DOHH2 (cell line): Measurements from ENCODE around the gene COL4A2.
"Not testable (repeated sequence)": the region's sequence is repeated elsewhere in the genome, so short reads cannot be mapped to it uniquely, and the experiment has no call there.

Source experiments
- H3F3A ChIP-seq: fragments of 200-600 bp; sonication (generic), shearing (Covaris generic); 2 replicates; pipeline ENCODE4 v1.6.0; 2016; ENCODE audit warnings: antibody characterized with exemption, mild to moderate bottlenecking; ENCODE audit not compliant: control insufficient read depth, insufficient read depth
- H3K27ac ChIP-seq: fragments of 200-600 bp; sonication (generic); 2 replicates; pipeline ENCODE4 v1.5.1; 2014; ENCODE audit warnings: low read depth, mild to moderate bottlenecking, low read length, moderate library complexity
- H3K27me3 ChIP-seq: fragments of 200-600 bp; sonication (generic); 2 replicates; pipeline ENCODE4 v1.6.1; 2014; ENCODE audit warnings: mild to moderate bottlenecking, low read length, mixed read lengths; ENCODE audit not compliant: control insufficient read depth
- H3K36me3 ChIP-seq: fragments of 200-600 bp; sonication (generic); 2 replicates; pipeline ENCODE4 v1.6.1; 2014; ENCODE audit warnings: mild to moderate bottlenecking, low read length, moderate library complexity, mixed read lengths; ENCODE audit not compliant: control insufficient read depth
- H3K4me1 ChIP-seq: fragments of 200-600 bp; sonication (generic); 2 replicates; pipeline ENCODE4 v1.6.1; 2014; ENCODE audit warnings: mild to moderate bottlenecking, low read length, mixed read lengths; ENCODE audit not compliant: control insufficient read depth
- H3K4me2 ChIP-seq: fragments of 200-600 bp; sonication (generic); 2 replicates; pipeline ENCODE4 v1.6.0; 2014; ENCODE audit warnings: mild to moderate bottlenecking, low read length, moderate library complexity
- H3K4me3 ChIP-seq: fragments of 200-600 bp; sonication (generic); 2 replicates; pipeline ENCODE4 v1.5.1; 2014; ENCODE audit warnings: mild to moderate bottlenecking, low read length, mixed read lengths
- H3K79me2 ChIP-seq: fragments of 200-600 bp; sonication (generic); 2 replicates; pipeline ENCODE4 v1.6.1; 2014; ENCODE audit warnings: mild to moderate bottlenecking, low read length, mixed read lengths; ENCODE audit not compliant: control insufficient read depth
- H3K9me2 ChIP-seq: fragments of 200-600 bp; sonication (generic); replicated peaks from 2 replicates; pipeline ENCODE4 v1.6.1; 2014; ENCODE audit warnings: mild to moderate bottlenecking, low read length, mixed read lengths; ENCODE audit not compliant: control insufficient read depth
- H3K9me3 ChIP-seq: fragments of 200-600 bp; sonication (generic); 2 replicates; pipeline ENCODE4 v1.6.1; 2014; ENCODE audit warnings: antibody characterized with exemption, low read length, mixed read lengths; ENCODE audit not compliant: control insufficient read depth, insufficient read depth
- H4K20me1 ChIP-seq: fragments of 200-600 bp; sonication (generic); 2 replicates; pipeline ENCODE4 v1.6.0; 2014; ENCODE audit warnings: low read depth, mild to moderate bottlenecking, antibody characterized with exemption, low read length, moderate library complexity; ENCODE audit not compliant: control insufficient read depth, insufficient read depth
- EZH2phosphoT487 ChIP-seq: fragments of 200-600 bp; sonication (generic); IDR thresholded peaks from 2 replicates; pipeline ENCODE4 v1.6.1; 2017; ENCODE audit warnings: borderline replicate concordance, mild to moderate bottlenecking, antibody characterized with exemption, low read length, moderate library complexity, mixed read lengths
- TF ChIP-seq, protein P1 (sequence below): fragments of 200-600 bp; sonication (generic); IDR thresholded peaks from one replicate; pipeline ENCODE4 v1.5.1; 2014; ENCODE audit warnings: antibody characterized with exemption, mild to moderate bottlenecking, low read depth, low read length; ENCODE audit not compliant: poor library complexity, severe bottlenecking

COL4A2 gene

DNA sequence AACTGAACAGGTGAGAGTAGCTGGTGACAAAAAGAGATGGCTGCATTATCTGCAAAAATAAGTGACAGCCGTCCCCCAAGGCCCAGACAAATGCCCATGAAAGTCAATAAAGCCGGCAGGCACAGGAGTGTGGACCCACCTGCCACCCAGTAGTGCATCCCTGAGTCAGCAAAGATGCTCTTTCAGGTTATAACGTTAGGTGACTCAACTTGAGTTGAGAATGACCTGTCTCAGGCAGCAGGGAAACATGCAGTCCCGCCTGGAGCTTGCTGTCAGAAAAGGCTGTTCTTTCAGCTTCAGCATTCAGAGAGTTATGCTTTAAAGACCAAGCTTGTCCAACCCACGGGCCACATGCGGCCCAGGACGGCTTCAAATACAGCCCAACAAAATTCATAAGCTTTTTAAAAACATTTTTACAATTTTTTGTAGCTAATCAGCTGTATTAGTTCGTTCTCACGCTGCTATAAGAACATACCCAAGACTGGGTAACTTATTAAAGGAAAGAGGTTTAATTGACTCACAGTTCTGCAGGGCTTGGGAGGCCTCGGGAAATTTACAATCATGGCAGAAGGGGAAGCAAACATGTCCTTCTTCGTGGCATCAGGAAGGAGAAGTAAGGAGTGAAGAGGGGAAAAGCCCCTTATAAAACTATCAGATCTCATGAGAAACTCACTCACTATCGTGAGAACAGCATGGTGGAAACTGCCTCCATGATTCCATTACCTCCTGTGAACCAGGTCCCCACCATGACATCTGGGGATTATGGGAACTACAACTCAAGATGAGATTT lies 144.1 kb downstream of the COL4A2 start:
- no peak overlapping the region for H3K27ac ChIP-seq
- H3F3A ChIP-seq, result no peaks in the 10 kb centered on the region
- H3K4me2 ChIP-seq, result no peak overlapping the region
- H3K4me3 ChIP-seq, result no peak overlapping the region
- no peaks in the 10 kb centered on the region for H3K36me3 ChIP-seq
- TF ChIP-seq EZH2phosphoT487, result no peak
- TF ChIP-seq, protein P1, sequence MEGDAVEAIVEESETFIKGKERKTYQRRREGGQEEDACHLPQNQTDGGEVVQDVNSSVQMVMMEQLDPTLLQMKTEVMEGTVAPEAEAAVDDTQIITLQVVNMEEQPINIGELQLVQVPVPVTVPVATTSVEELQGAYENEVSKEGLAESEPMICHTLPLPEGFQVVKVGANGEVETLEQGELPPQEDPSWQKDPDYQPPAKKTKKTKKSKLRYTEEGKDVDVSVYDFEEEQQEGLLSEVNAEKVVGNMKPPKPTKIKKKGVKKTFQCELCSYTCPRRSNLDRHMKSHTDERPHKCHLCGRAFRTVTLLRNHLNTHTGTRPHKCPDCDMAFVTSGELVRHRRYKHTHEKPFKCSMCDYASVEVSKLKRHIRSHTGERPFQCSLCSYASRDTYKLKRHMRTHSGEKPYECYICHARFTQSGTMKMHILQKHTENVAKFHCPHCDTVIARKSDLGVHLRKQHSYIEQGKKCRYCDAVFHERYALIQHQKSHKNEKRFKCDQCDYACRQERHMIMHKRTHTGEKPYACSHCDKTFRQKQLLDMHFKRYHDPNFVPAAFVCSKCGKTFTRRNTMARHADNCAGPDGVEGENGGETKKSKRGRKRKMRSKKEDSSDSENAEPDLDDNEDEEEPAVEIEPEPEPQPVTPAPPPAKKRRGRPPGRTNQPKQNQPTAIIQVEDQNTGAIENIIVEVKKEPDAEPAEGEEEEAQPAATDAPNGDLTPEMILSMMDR, result no peak
- peaks cover 12% of the 10 kb centered on the region for H3K4me1 ChIP-seq
- no peaks in the 10 kb centered on the region for H3K9me2 ChIP-seq
- no peaks in the 10 kb centered on the region for H3K9me3 ChIP-seq
- no peaks in the 10 kb centered on the region for H4K20me1 ChIP-seq
- peaks cover 8% of the 10 kb centered on the region; the same call in 1 of the 2 replicates for H3K27me3 ChIP-seq
- H3K79me2 ChIP-seq, result no peaks in the 10 kb centered on the region

DNA sequence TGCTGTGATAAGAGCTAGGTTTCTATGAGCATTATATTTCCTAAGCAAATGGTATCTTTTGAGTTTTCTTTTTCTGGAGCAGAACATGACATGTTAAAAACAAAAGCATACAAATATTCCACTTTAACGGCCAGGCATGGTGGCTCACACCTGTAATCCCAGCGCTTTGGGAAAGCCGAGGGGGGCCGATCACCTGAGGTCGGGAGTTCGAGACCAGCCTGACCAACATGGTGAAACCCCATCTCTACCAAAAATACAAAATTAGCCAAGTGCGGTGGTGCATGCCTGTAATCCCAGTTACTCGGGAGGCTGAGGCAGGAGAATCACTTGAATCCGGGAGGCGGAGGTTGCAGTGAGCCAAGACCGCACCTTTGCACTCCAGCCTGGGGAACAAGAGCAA lies 146.0 kb downstream of the COL4A2 start:
- not testable (repeated sequence) for H3K9me3 ChIP-seq, H3K27me3 ChIP-seq, H3K4me2 ChIP-seq, H3K36me3 ChIP-seq, H3K79me2 ChIP-seq, H3K9me2 ChIP-seq, H3K4me3 ChIP-seq, H3F3A ChIP-seq, H4K20me1 ChIP-seq, H3K27ac ChIP-seq
- H3K4me1 ChIP-seq, result peaks cover 16% of the 10 kb centered on the region

- H3K36me3 ChIP-seq, result no peaks in the 10 kb centered on the region
- H3F3A ChIP-seq, result no peaks in the 10 kb centered on the region
- no peaks in the 10 kb centered on the region for H3K9me2 ChIP-seq
- no peak overlapping the region for H3K4me2 ChIP-seq
- H3K4me1 ChIP-seq, result peaks cover 16% of the 10 kb centered on the region
- H4K20me1 ChIP-seq, result no peaks in the 10 kb centered on the region
- no peak overlapping the region for H3K27ac ChIP-seq
- no peak overlapping the region for H3K4me3 ChIP-seq
- TF ChIP-seq, protein P1, result no peak
- no peak for TF ChIP-seq EZH2phosphoT487
- H3K79me2 ChIP-seq, result no peaks in the 10 kb centered on the region
- peaks cover 8% of the 10 kb centered on the region; the same call in 1 of the 2 replicates for H3K27me3 ChIP-seq
- no peaks in the 10 kb centered on the region for H3K9me3 ChIP-seq
Observed at GRCh38 chr13:110453797-110454196, 146.7 kb downstream of the COL4A2 start.

GRCh38 chr13:110454227-110454859 lies 147.3 kb downstream of the COL4A2 start:
- Histone ChIP-seq H3K79me2 (no peaks in the 10 kb centered on the region), H4K20me1 (no peaks in the 10 kb centered on the region), H3K4me3 (no peak overlapping the region), H3K27ac (no peak overlapping the region), H3K27me3 (peaks cover 8% of the 10 kb centered on the region; the same call in 1 of the 2 replicates), H3K4me2 (no peak overlapping the region), H3K4me1 (peaks cover 22% of the 10 kb centered on the region), H3K36me3 (no peaks in the 10 kb centered on the region), H3F3A (no peaks in the 10 kb centered on the region), H3K9me2 (no peaks in the 10 kb centered on the region), H3K9me3 (no peaks in the 10 kb centered on the region)
- no peak for TF ChIP-seq EZH2phosphoT487
- TF ChIP-seq, protein P1, result no peak
